ENCODE data around the gene ABHD17A. TPM values are rescaled to one million over a fixed set of nuclear protein-coding genes. Genes with fewer than 3 reads are reported as not detected.

The ABHD17A gene
- total RNA-seq, 1 donor from 2014 or later: 73.9 TPM

- H3K27me3 Mint-ChIP-seq (ENCODE audit: low read depth): no peaks in the 10 kb centered on the region
- H3K36me3 Mint-ChIP-seq (ENCODE audit: low read depth): no peaks in the 10 kb centered on the region
- TF ChIP-seq CTCF (conservative IDR thresholded peaks at IDR 0.05): no peak
- peaks cover 4% of the 10 kb centered on the region for H3K4me1 Mint-ChIP-seq
- DNase-seq (ENCODE audit: low read depth, low spot score): no peak
- no peak overlapping the region for H3K4me3 Mint-ChIP-seq
- H3K9me3 Mint-ChIP-seq: no peaks in the 10 kb centered on the region
- no peak overlapping the region for H3K27ac Mint-ChIP-seq (ENCODE audit: unreplicated experiment)
Observed at GRCh38 chr19:1852581-1853128, 32.6 kb downstream of the ABHD17A start.

- no peaks in the 10 kb centered on the region for H3K27me3 Mint-ChIP-seq (ENCODE audit: low read depth)
- no peak overlapping the region for H3K27ac Mint-ChIP-seq (ENCODE audit: unreplicated experiment)
- H3K9me3 Mint-ChIP-seq: no peaks in the 10 kb centered on the region
- DNase-seq (ENCODE audit: low read depth, low spot score): no peak
- H3K36me3 Mint-ChIP-seq (ENCODE audit: low read depth): no peaks in the 10 kb centered on the region
- no peak overlapping the region for H3K4me3 Mint-ChIP-seq
- peaks cover 11% of the 10 kb centered on the region for H3K4me1 Mint-ChIP-seq
- TF ChIP-seq CTCF (conservative IDR thresholded peaks at IDR 0.05): no peak
Observed at GRCh38 chr19:1851654-1852580, 33.4 kb downstream of the ABHD17A start.

- no peaks in the 10 kb centered on the region for H3K27me3 Mint-ChIP-seq (ENCODE audit: low read depth)
- H3K9me3 Mint-ChIP-seq: no peaks in the 10 kb centered on the region
- no peak overlapping the region for H3K27ac Mint-ChIP-seq (ENCODE audit: unreplicated experiment)
- H3K4me3 Mint-ChIP-seq: peak overlapping the region; percentile 34
- TF ChIP-seq CTCF (conservative IDR thresholded peaks at IDR 0.05): no peak
- H3K36me3 Mint-ChIP-seq (ENCODE audit: low read depth): no peaks in the 10 kb centered on the region
- peaks cover 18% of the 10 kb centered on the region for H3K4me1 Mint-ChIP-seq
- no peak for DNase-seq (ENCODE audit: low read depth, low spot score)
Observed at GRCh38 chr19:1850809-1851653, 34.3 kb downstream of the ABHD17A start.

GRCh38 chr19:1849886-1850398 lies 35.4 kb downstream of the ABHD17A start:
- H3K4me3 Mint-ChIP-seq: peak overlapping the region; percentile 15

More at GRCh38 chr19:1849886-1850398, 35.4 kb downstream of the ABHD17A start:
- no peaks in the 10 kb centered on the region for H3K36me3 Mint-ChIP-seq (ENCODE audit: low read depth)
- no peak for DNase-seq (ENCODE audit: low read depth, low spot score)
- no peak overlapping the region for H3K27ac Mint-ChIP-seq (ENCODE audit: unreplicated experiment)
- H3K4me1 Mint-ChIP-seq: peaks cover 20% of the 10 kb centered on the region
- no peak for TF ChIP-seq CTCF (conservative IDR thresholded peaks at IDR 0.05)
- H3K27me3 Mint-ChIP-seq (ENCODE audit: low read depth): no peaks in the 10 kb centered on the region
- no peaks in the 10 kb centered on the region for H3K9me3 Mint-ChIP-seq
